Keratinocyte (primary cell): ENCODE data around the gene TAS1R3.

Experiments used
- CTCF ChIP-seq, 3 experiments: IDR thresholded peaks in 1 of 3; conservative IDR thresholded peaks in 1 of 3; optimal IDR thresholded peaks in 1 of 3; 2 replicates in 2 of 3; 3 replicates in 1 of 3; pipeline versions ENCODE3 to v1.5.1; 2011; ENCODE audit warnings: low read length in 3 of 3, mild to moderate bottlenecking in 3 of 3, moderate library complexity in 2 of 3, control low read depth in 1 of 3, inconsistent platforms in 1 of 3; ENCODE audit not compliant: insufficient read depth in 2 of 3; ENCODE audit errors: extremely low read depth in 1 of 3
- EZH2 ChIP-seq: IDR thresholded peaks from one replicate; pipeline ENCODE4 v1.6.1; 2012; ENCODE audit warnings: inconsistent platforms, mild to moderate bottlenecking, low read length, moderate library complexity

GRCh38 chr1:1310109-1310385 is 21.0 kb upstream of the TAS1R3 start:
- no peak for TF ChIP-seq CTCF (optimal IDR thresholded peaks at IDR 0.05 in 1 of 3, IDR thresholded peaks at IDR 0.05 in 1 of 3, conservative IDR thresholded peaks at IDR 0.05 in 1 of 3; ENCODE audit: extremely low read depth in 1 of 3, insufficient read depth in 2 of 3, low read length in 3 of 3)
- no peak for TF ChIP-seq EZH2
